ENCODE results near the gene SIRT7.
"Not testable (repeated sequence)": the region's sequence is repeated elsewhere in the genome, so short reads cannot be mapped to it uniquely, and the experiment has no call there.

Gene SIRT7

GRCh38 chr17:81918832-81919545 lies 1.0 kb upstream of the SIRT7 start:
- peak; percentile 71 for DNase-seq

GRCh38 chr17:81918333-81918669 lies 325 bp upstream of the SIRT7 start:
- not testable (repeated sequence) for DNase-seq

DNA sequence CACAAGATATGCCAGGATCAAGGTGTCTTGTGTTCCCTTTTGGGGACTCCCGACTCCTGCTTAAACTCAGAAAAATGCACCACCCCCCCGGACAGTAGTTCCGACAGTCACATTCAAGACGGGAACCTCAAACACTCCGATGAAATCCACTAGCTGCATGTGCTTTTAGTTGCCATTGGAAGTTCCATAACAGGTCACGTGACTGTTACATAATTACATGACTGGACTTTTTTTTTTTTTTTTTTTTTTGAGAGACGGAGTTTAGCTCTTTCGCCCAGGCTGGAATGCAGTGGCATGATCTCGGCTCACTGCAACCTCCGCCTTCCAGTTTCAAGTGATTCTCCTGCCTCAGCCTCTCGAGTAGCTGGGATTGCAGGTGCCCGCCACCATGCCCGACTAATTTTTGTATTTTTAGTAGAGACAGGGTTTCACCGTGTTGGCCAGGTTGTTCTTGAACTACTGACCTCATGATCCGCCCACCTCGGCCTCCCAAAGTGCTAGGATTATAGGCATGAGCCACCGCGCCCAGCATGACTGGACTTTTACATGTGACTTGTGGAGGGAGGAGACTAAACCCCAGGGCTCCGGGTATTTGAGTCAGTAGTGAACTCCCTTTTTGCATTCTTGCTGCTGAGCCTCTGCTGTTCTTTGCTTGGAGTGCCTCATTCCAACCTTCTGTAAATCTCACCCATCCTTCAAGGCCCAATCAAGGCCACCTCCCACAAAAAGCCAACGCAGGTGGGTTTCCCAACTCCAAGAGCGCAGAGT lies 1.6 kb downstream of the SIRT7 start:
- peak; percentile 71 for DNase-seq

DNA sequence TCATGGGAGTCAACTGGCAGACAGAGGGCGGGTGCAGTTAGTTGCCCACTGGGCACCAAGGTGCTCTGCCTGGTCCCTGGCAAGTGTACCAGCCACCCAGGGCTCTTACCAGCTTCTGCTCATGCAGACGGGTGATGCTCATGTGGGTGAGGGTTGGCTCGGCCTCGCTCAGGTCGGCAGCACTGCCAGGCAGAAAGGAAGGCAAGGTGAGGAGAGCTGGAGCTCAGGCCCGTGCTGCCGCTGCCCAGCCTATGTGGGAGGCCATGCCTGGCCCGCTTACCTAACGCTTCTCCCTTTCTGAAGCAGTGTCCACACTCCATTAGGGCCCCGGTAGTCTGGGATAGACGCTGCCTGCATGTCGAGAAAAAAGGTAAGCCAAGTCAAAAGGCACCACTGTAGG lies 2.6 kb downstream of the SIRT7 start:
- DNase-seq: no peak

- DNase-seq: no peak
Measured at GRCh38 chr17:81914103-81914850, 3.7 kb downstream of the SIRT7 start.

DNA sequence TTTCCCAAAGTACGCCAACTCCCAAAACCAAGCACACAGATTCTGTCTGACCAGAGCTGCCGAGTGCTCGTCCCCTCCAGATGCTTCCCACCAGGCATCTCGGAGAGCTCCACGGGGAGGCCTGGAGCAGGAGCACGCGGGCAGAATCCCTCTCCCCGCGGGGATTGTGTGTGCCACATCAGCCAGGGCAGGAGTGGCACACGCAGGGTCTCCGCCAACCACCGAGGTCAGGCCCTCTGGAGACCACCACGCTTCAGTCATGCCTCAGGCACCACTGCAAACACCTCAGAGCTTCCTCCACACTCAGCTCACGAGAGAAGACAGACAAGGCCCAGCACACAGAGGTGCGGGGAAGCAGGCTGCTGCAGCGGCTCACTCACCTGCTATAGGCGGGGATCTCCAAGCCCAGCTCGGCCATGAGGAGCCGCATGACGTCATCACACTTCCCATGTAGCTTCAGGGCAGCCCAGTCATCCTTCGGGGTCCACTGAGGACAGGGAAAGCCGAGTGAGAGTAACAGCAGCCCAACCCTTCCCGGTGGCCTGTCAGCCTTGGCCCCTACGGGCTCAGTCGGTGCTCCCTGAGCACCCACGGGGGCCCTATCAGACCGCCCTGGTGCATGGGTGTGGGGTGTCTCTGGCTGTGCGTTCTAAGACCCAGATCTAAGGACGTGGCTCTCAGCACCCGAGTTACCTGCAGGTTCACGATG lies 4.4 kb downstream of the SIRT7 start:
- no peak for DNase-seq

- DNase-seq: peak; percentile 29
Measured at GRCh38 chr17:81912441-81913309, 5.3 kb downstream of the SIRT7 start.

DNA sequence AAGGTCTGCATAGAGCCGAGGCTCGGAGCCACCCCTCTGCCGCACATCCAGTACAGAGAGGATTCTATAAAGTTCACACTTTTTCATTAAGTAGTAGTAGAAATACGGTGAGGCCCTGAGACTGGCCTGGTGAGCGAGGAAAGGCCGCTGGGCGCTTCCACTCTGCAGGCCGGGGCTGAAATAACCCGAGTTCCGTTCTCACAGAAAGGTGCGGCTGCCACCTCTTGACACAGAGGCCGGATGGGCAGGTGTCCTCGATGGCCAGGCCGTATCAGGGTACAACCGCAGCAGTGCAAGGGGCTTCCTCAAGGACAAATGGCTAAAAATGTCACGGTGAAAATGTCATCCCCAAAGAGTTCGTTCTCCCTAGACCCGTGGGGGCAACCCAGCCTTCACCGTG lies 6.0 kb downstream of the SIRT7 start:
- no peak for DNase-seq

GRCh38 chr17:81911277-81911961 lies 6.6 kb downstream of the SIRT7 start, which contains the start of gene PCYT2:
Gene PCYT2, minus strand, starts transcription at chr17:81911399. Its CDS starts 44 bp downstream, at chr17:81911355.
- DNase-seq: peak; percentile 84

DNA sequence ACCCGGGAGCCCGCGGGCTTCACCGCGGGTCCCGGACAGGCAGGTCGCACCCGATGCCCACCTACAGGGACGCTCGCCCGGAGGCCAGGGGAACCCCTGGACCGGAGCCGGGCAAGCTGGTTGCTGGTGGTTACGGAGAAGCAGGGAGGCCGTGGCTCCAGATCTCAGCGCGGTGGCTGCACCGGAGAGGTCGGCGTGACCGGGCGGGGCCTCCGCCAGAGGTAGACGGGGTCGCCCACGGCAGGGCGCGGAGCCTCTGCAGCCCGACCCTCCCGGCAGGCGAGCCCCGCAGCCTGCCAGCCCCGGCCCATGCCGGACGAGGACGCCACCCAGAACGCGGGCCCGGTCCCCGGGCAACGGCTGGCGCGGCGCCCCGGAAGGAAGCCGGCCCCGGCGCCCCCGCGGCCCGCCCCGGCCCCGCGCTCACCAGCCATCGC lies 7.1 kb downstream of the SIRT7 start:
- DNase-seq: no peak

- DNase-seq: peak; percentile 42
Measured at GRCh38 chr17:81909966-81910839, 7.8 kb downstream of the SIRT7 start.

GRCh38 chr17:81909231-81909630 lies 8.7 kb downstream of the SIRT7 start:
- DNase-seq: no peak

- no peak for DNase-seq
Measured at GRCh38 chr17:81908793-81909192, 9.2 kb downstream of the SIRT7 start.

- no peak for DNase-seq
Measured at GRCh38 chr17:81907219-81908145, 10.5 kb downstream of the SIRT7 start.

DNA sequence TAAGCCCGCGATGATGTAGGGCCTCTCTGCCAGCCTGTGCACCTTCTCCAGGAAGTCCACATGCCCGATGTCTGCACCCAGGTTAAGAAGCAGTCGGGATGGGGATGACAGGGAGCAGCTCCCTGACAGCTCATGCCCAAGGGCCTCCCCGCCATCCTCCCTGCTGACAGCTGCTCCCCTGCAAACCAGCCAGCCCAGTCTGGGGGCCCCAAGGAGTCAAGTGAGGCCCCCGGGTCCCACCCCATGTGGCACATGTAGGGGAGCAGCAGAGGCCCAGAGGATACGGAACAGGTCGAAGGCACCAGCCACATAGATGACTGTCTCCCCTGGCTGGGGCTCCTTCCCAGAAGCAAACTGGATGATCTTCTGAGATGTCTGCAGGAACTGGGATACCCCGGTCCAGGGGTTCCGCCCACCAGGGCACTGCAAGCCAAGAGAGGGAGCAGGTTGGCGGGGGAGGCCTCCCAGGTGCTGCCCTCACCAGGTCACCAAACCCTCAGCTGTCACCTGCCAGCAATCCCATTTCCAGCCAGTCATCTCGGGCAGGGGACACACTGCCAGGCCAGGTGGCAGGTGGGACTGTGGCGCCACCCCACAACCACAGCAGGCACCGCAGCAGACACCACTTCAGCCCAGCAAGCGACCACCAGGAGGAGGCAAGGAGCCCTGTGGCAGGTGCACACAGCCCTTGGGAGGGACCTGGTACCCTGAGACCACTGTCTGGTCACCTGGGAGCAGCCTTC lies 11.3 kb downstream of the SIRT7 start:
- no peak for DNase-seq

DNA sequence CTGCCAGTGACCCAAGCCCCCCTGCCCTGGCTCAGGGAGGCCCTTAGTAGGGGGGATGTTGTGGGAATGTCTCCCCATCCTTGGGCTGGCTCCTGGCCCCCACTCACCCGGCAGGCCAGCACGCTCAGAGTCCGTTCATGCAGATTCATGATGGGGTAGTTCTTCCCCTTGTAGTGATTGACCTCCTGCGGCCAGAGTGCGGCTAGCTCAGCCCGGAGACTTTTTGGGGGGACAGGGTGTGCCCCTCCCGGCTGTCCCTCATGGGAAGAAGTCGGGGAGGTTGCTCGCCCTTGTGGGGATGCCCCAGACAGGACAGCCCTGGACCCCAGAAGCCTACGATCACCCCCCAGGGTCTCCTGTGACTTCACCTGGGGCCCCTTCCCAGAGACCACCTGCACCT lies 12.0 kb downstream of the SIRT7 start:
- DNase-seq: no peak

DNA sequence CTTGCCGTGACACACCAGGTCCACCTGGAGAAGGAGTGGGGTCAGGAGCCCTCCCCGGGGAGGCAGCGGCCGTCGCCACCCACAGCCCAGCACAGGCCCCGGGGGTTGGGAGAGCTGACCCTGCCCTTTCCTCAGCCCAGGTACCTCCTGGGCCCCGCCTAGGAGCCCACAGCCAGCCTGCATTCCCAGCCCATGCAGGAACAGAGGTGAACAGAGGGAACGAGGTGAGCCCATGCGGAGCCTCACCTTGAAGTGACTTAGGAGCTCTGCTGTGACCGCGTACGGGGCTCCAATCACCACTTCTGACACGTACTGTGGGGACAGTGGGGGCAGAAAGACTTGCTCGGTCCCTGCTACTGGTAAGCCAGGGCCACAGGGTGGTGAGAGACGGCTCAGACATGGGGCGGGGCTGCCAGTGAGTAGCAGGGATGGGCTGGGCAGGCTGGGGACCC lies 12.5 kb downstream of the SIRT7 start:
- DNase-seq: no peak

Measured in hematopoietic multipotent progenitor cell treated with erythropoietin and hydrocortisone succinate and interleukin-3 and kit ligand, for 8 days (in vitro differentiated cells).